Glutamatergic neuron (in vitro differentiated cells): Measurements from ENCODE around the gene DGKZ. TPM values are rescaled to one million over a fixed set of nuclear protein-coding genes. Genes with fewer than 3 reads are reported as not detected.
"Not testable (repeated sequence)": the region's sequence is repeated elsewhere in the genome, so short reads cannot be mapped to it uniquely, and the experiment has no call there.

ENCODE experiments used
- DNase-seq: peaks from one replicate; pipeline ENCODE4 v3.0.0; 2022
- H3K27ac Mint-ChIP-seq: one replicate; pipeline ENCODE4 v1.8.0; 2020; ENCODE audit warnings: mild to moderate bottlenecking, mixed read lengths, inconsistent platforms; ENCODE audit not compliant: unreplicated experiment
- H3K27me3 Mint-ChIP-seq: one replicate; pipeline ENCODE4 v1.8.0; 2020; ENCODE audit warnings: mild to moderate bottlenecking, moderate library complexity, mixed read lengths, inconsistent platforms; ENCODE audit not compliant: unreplicated experiment
- H3K36me3 Mint-ChIP-seq: one replicate; pipeline ENCODE4 v1.8.0; 2020; ENCODE audit warnings: mild to moderate bottlenecking, mixed read lengths, inconsistent platforms; ENCODE audit not compliant: unreplicated experiment
- H3K4me1 Mint-ChIP-seq: one replicate; pipeline ENCODE4 v1.8.0; 2020; ENCODE audit warnings: mild to moderate bottlenecking, low read depth, mixed read lengths, inconsistent platforms; ENCODE audit not compliant: unreplicated experiment
- H3K4me3 Mint-ChIP-seq: one replicate; pipeline ENCODE4 v1.8.0; 2020; ENCODE audit warnings: mild to moderate bottlenecking, mixed read lengths, inconsistent platforms; ENCODE audit not compliant: unreplicated experiment
- H3K9me3 Mint-ChIP-seq: one replicate; pipeline ENCODE4 v1.8.0; 2020; ENCODE audit warnings: mild to moderate bottlenecking, moderate library complexity, mixed read lengths, inconsistent platforms; ENCODE audit not compliant: unreplicated experiment
- CTCF ChIP-seq: fragments of 200-600 bp; sonication (generic); IDR thresholded peaks from one replicate; pipeline ENCODE4 v1.5.0; 2021; ENCODE audit not compliant: partially characterized antibody, unreplicated experiment
- total RNA-seq: library from RNA; stranded (reverse); fragmentation: NEBNext Ultra II Directional; extraction: Animal tissue kit (Norgen Biotek cat#: 25700); gene quantifications from one replicate; pipeline ENCODE4 v1.2.1, GENCODE V29; 2021; ENCODE audit not compliant: unreplicated experiment

DGKZ gene
- total RNA-seq, 1 donor from 2014 or later = 60.9 TPM

GRCh38 chr11:46302866-46303265, 44.4 kb upstream of the DGKZ start:
- no peak overlapping the region for H3K27ac Mint-ChIP-seq
- no peaks in the 10 kb centered on the region for H3K4me1 Mint-ChIP-seq
- H3K9me3 Mint-ChIP-seq = no peaks in the 10 kb centered on the region
- H3K4me3 Mint-ChIP-seq = no peak overlapping the region
- peaks cover 2% of the 10 kb centered on the region for H3K27me3 Mint-ChIP-seq
- TF ChIP-seq CTCF = no peak
- no peak for DNase-seq
- no peaks in the 10 kb centered on the region for H3K36me3 Mint-ChIP-seq

- not testable (repeated sequence) for H3K36me3 Mint-ChIP-seq, DNase-seq, H3K9me3 Mint-ChIP-seq, H3K27ac Mint-ChIP-seq, H3K4me3 Mint-ChIP-seq, H3K27me3 Mint-ChIP-seq, H3K4me1 Mint-ChIP-seq
These were observed 43.2 kb upstream of the DGKZ start for GRCh38 chr11:46304036-46304435.

- no peak overlapping the region for H3K4me3 Mint-ChIP-seq
- H3K27ac Mint-ChIP-seq = no peak overlapping the region
- H3K36me3 Mint-ChIP-seq = no peaks in the 10 kb centered on the region
- peaks cover 2% of the 10 kb centered on the region for H3K27me3 Mint-ChIP-seq
- no peak for TF ChIP-seq CTCF
- DNase-seq = no peak
- H3K9me3 Mint-ChIP-seq = no peaks in the 10 kb centered on the region
- peaks cover 6% of the 10 kb centered on the region for H3K4me1 Mint-ChIP-seq
These were observed 42.6 kb upstream of the DGKZ start for GRCh38 chr11:46304605-46305179.

- no peak overlapping the region for H3K27ac Mint-ChIP-seq
These were observed 42.0 kb upstream of the DGKZ start for GRCh38 chr11:46305295-46305694.

GRCh38 chr11:46306296-46306853, 40.9 kb upstream of the DGKZ start:
- no peak for DNase-seq
- Mint-ChIP-seq H3K4me1 (peaks cover 6% of the 10 kb centered on the region), H3K27ac (no peak overlapping the region), H3K27me3 (peaks cover 2% of the 10 kb centered on the region), H3K4me3 (no peak overlapping the region), H3K9me3 (no peaks in the 10 kb centered on the region), H3K36me3 (no peaks in the 10 kb centered on the region)
- TF ChIP-seq CTCF = no peak

More at GRCh38 chr11:46305295-46305694, 42.0 kb upstream of the DGKZ start:
- Mint-ChIP-seq H3K4me3 (no peak overlapping the region), H3K36me3 (no peaks in the 10 kb centered on the region), H3K9me3 (no peaks in the 10 kb centered on the region), H3K27me3 (peaks cover 2% of the 10 kb centered on the region), H3K4me1 (peaks cover 6% of the 10 kb centered on the region)
- no peak for DNase-seq
- TF ChIP-seq CTCF = no peak
